Skin of body (tissue), 2 donors: Measurements from ENCODE around the gene SIK3. TPM values are rescaled to one million over a fixed set of nuclear protein-coding genes. Genes with fewer than 3 reads are reported as not detected.
A peak's percentile ranks its signal among the peaks of the same experiment; 100 is the strongest.

Experiments used
- DNase-seq: peaks from one replicate; lab custom pipeline; 2025; lab: John Stamatoyannopoulos, UW
- total RNA-seq: library from RNA; depleted of rRNA; stranded (reverse); fragments of >200 nt; gene quantifications from one replicate; pipeline ENCODE4 v1.2.3, GENCODE V29; 2014

Gene SIK3
- total RNA-seq, 1 donor from 2014 or later = 28.9 TPM

GRCh38 chr11:117010808-117011540 lies 87.3 kb downstream of the SIK3 start:
- no peak for DNase-seq

- DNase-seq = no peak
Measured at GRCh38 chr11:117009905-117010605, 88.2 kb downstream of the SIK3 start.

GRCh38 chr11:117005758-117006157 lies 92.5 kb downstream of the SIK3 start:
- no peak for DNase-seq

- DNase-seq = no peak
Measured at GRCh38 chr11:117002639-117003299, 95.5 kb downstream of the SIK3 start.

- DNase-seq = no peak
Measured at GRCh38 chr11:117000014-117000737, 98.1 kb downstream of the SIK3 start.

GRCh38 chr11:116997071-116997470 lies 101.2 kb downstream of the SIK3 start:
- DNase-seq = no peak

GRCh38 chr11:116994195-116994594 lies 104.0 kb downstream of the SIK3 start:
- no peak for DNase-seq

GRCh38 chr11:116993599-116993998 lies 104.6 kb downstream of the SIK3 start:
- peak; percentile 65 for DNase-seq

GRCh38 chr11:116991491-116991890 lies 106.7 kb downstream of the SIK3 start:
- no peak for DNase-seq

GRCh38 chr11:116990811-116991210 lies 107.4 kb downstream of the SIK3 start:
- no peak for DNase-seq

GRCh38 chr11:116990061-116990473 lies 108.2 kb downstream of the SIK3 start:
- DNase-seq = peak; percentile 43

- no peak for DNase-seq
Measured at GRCh38 chr11:116989184-116989583, 109.0 kb downstream of the SIK3 start.

GRCh38 chr11:116986521-116987105 lies 111.6 kb downstream of the SIK3 start:
- no peak for DNase-seq

- DNase-seq = peak; percentile 96
Measured at GRCh38 chr11:116984589-116984988, 113.6 kb downstream of the SIK3 start.

- DNase-seq = peak; percentile 84
Measured at GRCh38 chr11:116984186-116984585, 114.0 kb downstream of the SIK3 start.

GRCh38 chr11:116981266-116981885 lies 116.9 kb downstream of the SIK3 start:
- DNase-seq = peak; percentile 7

- no peak for DNase-seq
Measured at GRCh38 chr11:116980136-116980793, 118.0 kb downstream of the SIK3 start.

- no peak for DNase-seq
Measured at GRCh38 chr11:116976941-116977570, 121.2 kb downstream of the SIK3 start.

GRCh38 chr11:116975661-116976060 lies 122.6 kb downstream of the SIK3 start:
- DNase-seq = no peak

GRCh38 chr11:116973270-116973669 lies 125.0 kb downstream of the SIK3 start:
- no peak for DNase-seq
